Thyroid gland (tissue), 4 donors: ENCODE data around the gene ZFP3.
"Not testable (repeated sequence)": the region's sequence is repeated elsewhere in the genome, so short reads cannot be mapped to it uniquely, and the experiment has no call there.

ENCODE experiments used
- CTCF ChIP-seq, 6 experiments: fragments of 200-600 bp in 3 of 6; fragments of 450-650 bp in 3 of 6; sonication (generic) in 3 of 6; IDR thresholded peaks; one replicate each; pipeline ENCODE4 v1.5.1; 2016 to 2019; ENCODE audit warnings: antibody characterized with exemption in 6 of 6, mild to moderate bottlenecking in 2 of 6, inconsistent platforms in 1 of 6, moderate library complexity in 1 of 6
- POLR2A ChIP-seq, 2 donors: fragments of 450-650 bp; IDR thresholded peaks; one replicate each; pipeline ENCODE4 v1.6.1; 2017; ENCODE audit warnings: antibody characterized with exemption in 2 of 2, mild to moderate bottlenecking in 2 of 2, moderate library complexity in 1 of 2

- TF ChIP-seq CTCF, POLR2A (IDR thresholded peaks at IDR 0.05): not testable (repeated sequence)
Measured at GRCh38 chr17:5135131-5135712, 57.0 kb downstream of the ZFP3 start.
